A673 (cell line): ENCODE measurements around the gene CCSER1. TPM values are rescaled to one million over a fixed set of nuclear protein-coding genes. Genes with fewer than 3 reads are reported as not detected.
"Not testable (repeated sequence)": the region's sequence is repeated elsewhere in the genome, so short reads cannot be mapped to it uniquely, and the experiment has no call there.

Experiments
- BruUV-seq: library from RNA; stranded (reverse); fragments of 400-500 nt; replicated peaks from 2 replicates; lab custom pipeline; 2021; lab: Mats Ljungman, UMichigan
- CTCF ChIA-PET: fragments of 300-600 bp; sonication (Branson Sonifier 250); formaldehyde crosslinking; loops from one replicate; lab custom pipeline; 2022; ENCODE audit warnings: antibody characterized with exemption; lab: Charles Lee
- POLR2A ChIA-PET: fragments of 300-600 bp; sonication (Branson Sonifier 250); formaldehyde crosslinking; loops from one replicate; lab custom pipeline; 2022; ENCODE audit warnings: antibody characterized with exemption; ENCODE audit not compliant: low non-redundant PET; lab: Charles Lee
- DNase-seq: peaks from one replicate; pipeline ENCODE4 v3.0.0-alpha.2; 2015; ENCODE audit warnings: low spot score
- H3K27ac ChIP-seq: fragments of 200-600 bp; sonication (generic); 2 replicates; pipeline ENCODE4 v1.5.1; 2016; ENCODE audit warnings: mixed run types, low read depth, mild to moderate bottlenecking, mixed read lengths, antibody characterized with exemption, low read length; ENCODE audit not compliant: poor library complexity, severe bottlenecking
- H3K27me3 ChIP-seq: fragments of 200-600 bp; sonication (generic); replicated peaks from 2 replicates; pipeline ENCODE4 v1.6.1; 2017; ENCODE audit warnings: mixed run types, low read depth, mild to moderate bottlenecking, mixed read lengths, antibody characterized with exemption, low read length; ENCODE audit not compliant: insufficient read depth, poor library complexity
- H3K36me3 ChIP-seq: fragments of 200-600 bp; sonication (generic); 2 replicates; pipeline ENCODE4 v1.6.1; 2016; ENCODE audit warnings: mixed run types, mild to moderate bottlenecking, mixed read lengths, antibody characterized with exemption, low read length; ENCODE audit not compliant: insufficient read depth, poor library complexity, severe bottlenecking
- H3K4me1 ChIP-seq: fragments of 200-600 bp; sonication (generic); 2 replicates; pipeline ENCODE4 v1.6.1; 2017; ENCODE audit warnings: mixed run types, mild to moderate bottlenecking, mixed read lengths, antibody characterized with exemption, low read length; ENCODE audit not compliant: insufficient read depth, poor library complexity, severe bottlenecking
- H3K4me3 ChIP-seq: fragments of 200-600 bp; sonication (generic); 2 replicates; pipeline ENCODE4 v1.5.1; 2016; ENCODE audit warnings: low read depth, mixed run types, mild to moderate bottlenecking, mixed read lengths, low read length; ENCODE audit not compliant: poor library complexity, severe bottlenecking
- H3K9me3 ChIP-seq: fragments of 200-600 bp; sonication (generic); 2 replicates; pipeline ENCODE4 v1.6.1; 2016; ENCODE audit warnings: mixed run types, low read depth, mild to moderate bottlenecking, mixed read lengths, antibody characterized with exemption, low read length; ENCODE audit not compliant: poor library complexity, severe bottlenecking
- CTCF ChIP-seq: fragments of 300-800, 200-600 bp; sonication (generic); conservative IDR thresholded peaks from 2 replicates; pipeline ENCODE4 v1.5.1; 2017; ENCODE audit warnings: low read depth, mild to moderate bottlenecking, antibody characterized with exemption, low read length, moderate library complexity, mixed read lengths
- EZH2 ChIP-seq: fragments of 200-600 bp; sonication (generic); IDR thresholded peaks from 2 replicates; pipeline ENCODE4 v1.6.1; 2017; ENCODE audit warnings: borderline replicate concordance, low read depth, mild to moderate bottlenecking, mixed read lengths, antibody characterized with exemption, low read length; ENCODE audit not compliant: poor library complexity, severe bottlenecking
- intact Hi-C: fragments of 100-400 bp; cut with micrococcal nuclease; formaldehyde crosslinking; loops from one replicate; pipeline ENCODE4 v1.10.0; 2022; ENCODE audit not compliant: unreplicated experiment
- total RNA-seq: library from RNA; stranded (reverse); gene quantifications from 2 replicates; pipeline ENCODE4 v1.2.3, GENCODE V29; 2021

The CCSER1 gene
- total RNA-seq, 1 experiment from 2014 or later, result not detected

GRCh38 chr4:90837241-90837640 is 710.0 kb downstream of the CCSER1 start:
- Histone ChIP-seq H3K4me1 (no peaks in the 10 kb centered on the region), H3K27me3 (no peaks in the 10 kb centered on the region), H3K4me3 (no peak overlapping the region), H3K9me3 (no peaks in the 10 kb centered on the region), H3K27ac (no peak overlapping the region), H3K36me3 (no peaks in the 10 kb centered on the region)
- DNase-seq, result no peak
- ChIA-PET CTCF (no interaction called here), POLR2A (no interaction called here)
- intact Hi-C loops, result no loop called here
- BruUV-seq, result no TSS peak
- TF ChIP-seq EZH2, result no peak
- no peak for TF ChIP-seq CTCF

GRCh38 chr4:90838859-90839258 is 711.7 kb downstream of the CCSER1 start:
- H3K4me1 ChIP-seq, H3K36me3 ChIP-seq, H3K4me3 ChIP-seq, H3K27me3 ChIP-seq, POLR2A ChIA-PET, H3K27ac ChIP-seq, BruUV-seq, DNase-seq, H3K9me3 ChIP-seq, CTCF ChIA-PET, intact Hi-C loops: not testable (repeated sequence)

GRCh38 chr4:90840291-90840690 is 713.1 kb downstream of the CCSER1 start:
- CTCF ChIA-PET, result no interaction called here

More at GRCh38 chr4:90840291-90840690, 713.1 kb downstream of the CCSER1 start:
- H3K9me3 ChIP-seq, result no peaks in the 10 kb centered on the region
- no peaks in the 10 kb centered on the region for H3K27me3 ChIP-seq
- H3K4me3 ChIP-seq, result no peak overlapping the region
- no peak for TF ChIP-seq EZH2
- no peak for TF ChIP-seq CTCF
- DNase-seq, result no peak
- intact Hi-C loops, result no loop called here
- H3K27ac ChIP-seq, result no peak overlapping the region
- no TSS peak for BruUV-seq
- POLR2A ChIA-PET, result no interaction called here
- no peaks in the 10 kb centered on the region for H3K36me3 ChIP-seq
- H3K4me1 ChIP-seq, result no peaks in the 10 kb centered on the region
